ENCODE results near the gene MACROD2.
"Not testable (repeated sequence)": the region's sequence is repeated elsewhere in the genome, so short reads cannot be mapped to it uniquely, and the experiment has no call there.

Gene MACROD2

DNA sequence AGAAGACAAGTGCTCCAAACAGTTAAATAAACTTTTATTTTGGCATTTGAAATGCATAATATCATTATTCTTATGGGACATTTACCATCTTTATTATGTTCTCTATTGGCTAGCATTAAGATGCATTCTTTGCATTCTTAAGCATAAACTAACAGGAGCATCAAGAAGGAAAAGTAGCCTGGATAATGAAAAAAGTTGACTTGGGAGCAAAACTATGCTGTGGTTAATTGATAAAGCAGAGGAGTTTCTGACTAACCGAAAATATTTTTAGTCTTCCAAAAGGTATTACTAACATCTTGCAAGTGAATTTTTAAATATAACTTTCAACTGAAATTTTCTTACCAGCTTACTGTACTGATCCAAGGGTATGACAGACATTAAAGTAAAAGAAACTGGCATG lies 201.8 kb downstream of the MACROD2 start:
- no peak for FAIRE-seq

DNA sequence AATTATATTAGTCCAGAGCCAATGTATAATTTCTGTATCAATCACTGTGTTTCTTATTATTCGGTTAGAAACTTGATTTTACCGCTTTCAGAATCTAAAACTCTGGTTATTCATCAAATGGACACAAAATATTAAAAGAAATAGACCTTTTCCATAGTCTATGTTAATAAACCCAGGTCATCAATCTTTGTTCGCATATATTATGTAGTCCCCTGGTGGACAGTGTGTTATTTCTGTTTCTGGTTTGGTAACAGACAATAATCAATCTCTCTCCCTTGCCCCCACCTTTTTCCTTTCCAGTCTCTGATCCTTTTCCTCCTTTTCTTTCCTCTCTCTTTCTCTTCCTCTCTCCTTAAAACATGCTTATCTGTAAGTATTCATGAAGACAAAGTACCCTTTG lies 203.1 kb downstream of the MACROD2 start:
- no peak for FAIRE-seq

DNA sequence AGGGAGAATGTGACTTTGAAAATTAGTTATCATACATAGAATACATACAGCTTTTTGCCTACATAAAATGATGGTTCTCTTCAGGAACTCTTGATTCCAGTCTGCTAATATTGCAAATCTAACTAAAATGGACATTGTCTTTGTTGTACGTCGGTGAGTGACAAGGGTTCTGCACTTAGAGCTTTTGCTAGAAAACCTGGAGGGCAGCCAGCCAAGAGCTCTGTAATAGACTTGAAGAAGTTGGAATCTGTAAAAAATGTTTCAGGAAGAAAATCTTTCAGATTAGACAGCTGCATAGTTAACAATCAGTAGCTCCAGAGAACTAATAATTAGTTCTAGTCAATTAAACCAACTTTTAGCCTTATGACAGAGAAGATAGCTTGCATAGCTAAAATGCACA lies 203.8 kb downstream of the MACROD2 start:
- FAIRE-seq, result no peak

DNA sequence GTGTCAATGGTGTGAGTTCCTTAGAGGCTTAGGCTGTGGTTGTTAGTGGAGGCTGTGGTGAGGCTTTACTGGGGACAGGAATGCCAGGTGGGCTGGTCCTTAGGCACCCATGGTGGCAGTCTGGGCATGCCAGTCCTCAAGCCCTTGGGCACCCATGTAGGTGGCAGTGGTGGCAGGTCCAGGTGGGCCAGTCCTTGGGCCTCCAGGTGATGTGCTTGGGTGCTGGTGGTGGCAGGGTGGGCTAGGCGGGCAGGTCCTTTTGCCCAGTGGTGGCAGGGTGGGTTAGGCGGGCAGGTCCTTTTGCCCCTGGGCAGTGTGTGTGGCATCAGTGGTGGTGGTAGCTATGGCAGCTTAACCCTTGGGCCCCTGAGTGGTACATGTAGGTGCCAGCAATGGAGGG lies 208.3 kb downstream of the MACROD2 start:
- no peak for FAIRE-seq

DNA sequence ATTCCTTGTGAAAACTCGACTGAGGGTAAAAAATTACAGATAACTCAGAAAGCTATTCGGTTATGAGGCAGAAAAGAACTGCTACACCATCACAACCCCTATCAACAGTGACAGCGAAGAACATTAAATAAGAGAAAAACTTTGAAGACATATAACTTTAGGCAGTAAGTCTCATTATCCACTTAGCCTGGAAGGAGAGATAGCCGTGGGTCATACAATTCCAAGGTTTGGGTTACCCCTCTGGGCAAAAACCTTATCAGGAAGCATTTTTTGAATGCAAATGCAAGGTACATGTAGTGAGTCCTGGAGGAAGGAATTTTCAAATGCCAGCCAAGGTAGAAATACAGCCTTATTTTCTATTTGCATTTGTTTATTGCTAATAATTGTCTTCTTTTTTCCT lies 212.3 kb downstream of the MACROD2 start:
- FAIRE-seq, result no peak

GRCh38 chr20:14208956-14209355 lies 213.6 kb downstream of the MACROD2 start:
- FAIRE-seq, result no peak

DNA sequence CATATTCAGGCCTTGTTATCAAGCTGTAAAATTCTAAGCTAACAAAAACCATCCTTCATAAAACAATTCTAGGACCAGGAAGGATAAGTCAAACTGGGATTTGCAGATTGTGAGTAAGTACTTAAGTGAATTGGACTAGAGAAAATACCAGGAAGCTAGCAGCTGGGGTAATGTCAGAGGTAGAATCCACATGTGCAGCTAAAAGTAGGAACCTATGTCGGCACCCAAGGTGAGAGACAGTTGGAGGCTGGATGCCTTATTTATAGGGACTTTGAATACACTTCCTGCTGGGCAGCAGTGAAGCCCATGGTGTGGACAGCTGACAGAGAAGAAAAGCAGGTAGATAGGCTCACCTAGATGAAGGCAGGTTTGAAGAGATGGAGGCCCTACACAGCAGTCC lies 214.8 kb downstream of the MACROD2 start:
- no peak for FAIRE-seq

DNA sequence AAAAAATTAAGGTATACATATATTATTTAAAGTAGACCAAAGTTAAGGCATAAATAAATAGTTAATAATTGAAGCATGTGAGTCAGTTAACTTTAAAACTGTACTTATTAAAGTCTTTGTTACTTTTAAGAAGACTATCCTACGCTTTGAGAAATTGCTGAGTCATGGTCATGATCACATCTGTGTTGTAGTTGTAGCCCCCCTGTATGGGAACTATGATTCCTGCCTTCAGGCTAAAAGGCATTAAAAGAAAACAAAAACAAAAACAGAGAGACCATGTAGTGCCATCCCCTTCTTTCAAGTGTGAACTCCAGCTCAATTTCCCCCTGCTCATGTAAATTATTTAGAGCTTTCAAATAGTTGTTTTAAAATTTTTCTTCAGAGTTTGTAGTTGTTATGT lies 218.7 kb downstream of the MACROD2 start:
- FAIRE-seq, result no peak

DNA sequence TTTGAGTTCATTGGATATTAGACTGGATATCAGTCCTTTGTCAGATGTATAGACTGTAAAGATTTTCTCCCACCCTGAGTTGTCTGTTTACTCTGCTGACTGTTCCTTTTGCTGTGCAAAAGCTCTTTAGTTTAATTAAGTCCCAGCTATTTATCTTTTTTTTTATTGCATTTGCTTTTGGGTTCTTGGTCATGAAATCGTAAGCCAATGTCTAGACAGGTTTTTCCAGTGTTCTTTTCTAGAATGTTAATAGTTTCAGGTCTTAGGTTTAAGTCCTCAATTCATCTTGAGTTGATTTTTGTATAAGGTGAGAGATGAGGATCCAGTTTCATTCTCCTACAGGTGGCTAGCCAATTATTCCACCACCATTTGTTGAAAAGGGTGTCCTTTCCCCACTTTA lies 220.6 kb downstream of the MACROD2 start:
- not testable (repeated sequence) for FAIRE-seq

- no peak for FAIRE-seq
These were observed 224.6 kb downstream of the MACROD2 start for GRCh38 chr20:14219801-14220461.

DNA sequence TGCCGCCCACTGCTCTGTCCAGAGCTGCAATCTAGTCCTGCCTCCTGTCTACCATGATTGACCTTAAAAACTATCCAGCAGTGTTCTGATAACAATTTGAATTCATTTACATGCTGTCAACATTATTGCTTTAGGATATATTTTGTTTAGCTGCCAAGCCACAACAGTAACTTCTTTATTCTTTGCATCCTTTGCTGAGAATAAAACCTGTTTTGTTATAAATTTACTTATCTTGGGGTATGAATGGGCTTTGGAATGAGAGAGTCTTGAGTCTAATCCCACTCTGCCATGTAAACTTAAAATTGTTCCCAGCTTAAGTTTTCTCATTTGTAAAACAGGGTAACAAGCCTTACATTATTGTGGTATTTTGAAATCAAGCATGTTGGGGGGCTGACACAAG lies 225.7 kb downstream of the MACROD2 start:
- FAIRE-seq, result no peak

- FAIRE-seq, result no peak
These were observed 228.5 kb downstream of the MACROD2 start for GRCh38 chr20:14223806-14224205.

DNA sequence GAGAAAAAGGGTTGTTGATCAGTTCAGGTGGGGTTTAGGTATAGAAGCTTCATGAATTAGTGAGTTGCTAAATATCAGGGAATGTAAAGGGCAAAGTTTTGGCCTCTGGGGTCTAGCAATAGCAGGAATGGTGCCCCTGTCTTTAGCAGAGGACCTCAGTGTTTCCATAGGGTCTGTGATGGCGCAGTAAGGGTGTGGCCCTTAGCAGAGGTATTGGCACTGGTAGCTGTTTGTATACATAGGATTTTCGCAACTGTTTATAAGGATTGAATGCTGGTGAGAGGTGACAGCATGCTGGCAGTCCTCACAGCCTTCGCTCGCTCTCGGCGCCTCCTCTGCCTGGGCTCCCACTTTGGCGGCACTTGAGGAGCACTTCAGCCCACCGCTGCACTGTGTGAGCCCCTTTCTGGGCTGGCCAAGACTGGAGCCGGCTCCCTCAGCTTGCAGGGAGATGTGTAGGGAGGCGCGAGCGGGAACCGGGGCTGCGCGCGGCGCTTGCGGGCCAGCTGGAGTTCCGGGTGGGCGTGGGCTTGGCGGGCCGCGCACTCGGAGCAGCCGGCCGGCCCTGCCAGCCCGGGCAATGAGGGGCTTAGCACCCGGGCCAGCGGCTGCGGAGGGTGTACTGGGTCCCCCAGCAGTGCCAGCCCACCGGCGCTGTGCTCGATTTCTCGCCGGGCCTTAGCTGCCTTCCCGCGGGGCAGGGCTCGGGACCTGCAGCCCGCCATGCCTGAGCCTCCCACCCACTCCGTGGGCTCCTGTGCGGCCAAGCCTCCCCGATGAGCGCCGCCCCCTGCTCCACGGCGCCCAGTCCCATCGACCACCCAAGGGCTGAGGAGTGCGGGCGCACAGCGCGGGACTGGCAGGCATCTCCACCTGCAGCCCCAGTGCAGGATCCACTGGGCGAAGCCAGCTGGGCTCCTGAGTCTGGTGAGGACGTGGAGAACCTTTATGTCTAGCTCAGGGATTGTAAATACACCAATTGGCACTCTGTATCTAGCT lies 231.0 kb downstream of the MACROD2 start:
- not testable (repeated sequence) for FAIRE-seq

- FAIRE-seq, result no peak
These were observed 237.3 kb downstream of the MACROD2 start for GRCh38 chr20:14232650-14233049.

DNA sequence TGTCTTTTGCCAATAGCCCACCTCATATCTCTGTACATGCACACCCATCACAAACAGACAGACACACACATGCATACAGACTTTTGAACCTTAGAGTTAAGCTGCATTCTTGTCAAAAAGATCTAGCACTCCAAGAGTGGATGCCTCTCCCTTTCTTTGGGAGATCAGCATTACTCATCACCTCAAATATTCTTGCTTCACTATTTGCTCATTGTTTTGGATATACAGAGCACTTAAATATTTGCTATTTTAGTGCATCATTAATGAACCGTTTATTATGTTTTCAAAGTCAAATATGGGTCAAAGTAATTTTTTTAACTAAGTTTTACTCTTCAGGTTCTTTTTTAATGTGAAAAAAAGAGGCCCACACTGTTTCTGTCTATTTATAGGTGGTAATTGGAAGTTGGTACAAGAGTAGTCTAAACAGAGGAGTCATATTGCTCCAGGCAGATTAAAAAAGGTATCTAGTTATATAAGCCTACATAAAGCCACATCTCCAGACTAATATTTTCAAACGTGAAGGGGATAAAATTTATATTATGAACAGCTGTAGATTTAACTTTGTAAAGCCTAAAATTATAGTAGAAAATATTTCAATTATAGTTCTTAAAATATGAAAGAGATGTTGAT lies 239.5 kb downstream of the MACROD2 start:
- FAIRE-seq, result no peak

- no peak for FAIRE-seq
These were observed 240.0 kb downstream of the MACROD2 start for GRCh38 chr20:14235355-14235754.

DNA sequence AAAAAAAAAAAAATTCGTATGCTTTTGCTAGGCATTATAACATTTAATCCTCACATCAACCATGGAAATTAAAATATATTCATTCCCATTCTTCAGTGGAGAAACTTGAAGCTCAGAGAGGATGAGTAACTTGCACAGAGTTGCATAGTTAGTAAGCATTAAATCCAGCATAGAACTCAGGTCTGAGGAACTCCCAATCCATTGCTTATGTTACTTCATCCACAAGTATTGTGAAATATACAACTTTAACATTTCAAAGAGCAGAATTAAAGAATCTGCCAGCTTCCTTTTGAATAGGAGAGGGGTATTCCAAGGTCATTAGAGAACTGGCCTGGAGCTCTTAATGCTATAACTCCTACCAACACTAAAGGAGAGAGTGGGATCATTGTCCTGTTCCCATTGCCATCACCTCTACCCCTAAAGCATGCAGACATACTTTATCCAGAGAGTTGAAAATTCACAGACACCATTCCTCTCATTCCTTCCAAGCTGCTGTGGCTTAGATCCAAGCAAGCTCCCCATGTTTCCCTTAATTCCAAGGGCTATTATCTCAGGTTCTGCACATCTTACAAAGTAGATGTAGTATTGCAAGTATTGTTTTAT lies 250.2 kb downstream of the MACROD2 start:
- FAIRE-seq, result no peak

DNA sequence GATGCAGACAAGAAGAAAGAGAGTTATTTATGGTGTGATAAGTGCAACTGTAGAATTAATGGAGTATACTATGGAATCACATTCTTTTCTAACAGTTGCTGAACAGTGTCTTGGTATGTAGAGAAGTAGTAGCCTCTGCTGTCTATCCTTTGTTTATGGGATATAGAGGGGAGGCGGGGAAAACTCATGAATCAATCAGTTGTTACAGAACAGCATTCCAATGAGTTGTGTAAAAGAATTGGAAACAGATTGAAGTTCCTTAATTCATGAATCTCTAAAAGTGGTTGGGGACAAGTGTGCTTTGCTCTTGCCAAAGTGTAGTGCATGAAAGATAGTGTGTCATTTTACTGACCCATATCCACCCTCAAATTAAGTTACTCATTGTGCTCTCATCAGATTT lies 264.4 kb downstream of the MACROD2 start:
- no peak for FAIRE-seq

- no peak for FAIRE-seq
These were observed 265.1 kb downstream of the MACROD2 start for GRCh38 chr20:14260367-14260766.

DNA sequence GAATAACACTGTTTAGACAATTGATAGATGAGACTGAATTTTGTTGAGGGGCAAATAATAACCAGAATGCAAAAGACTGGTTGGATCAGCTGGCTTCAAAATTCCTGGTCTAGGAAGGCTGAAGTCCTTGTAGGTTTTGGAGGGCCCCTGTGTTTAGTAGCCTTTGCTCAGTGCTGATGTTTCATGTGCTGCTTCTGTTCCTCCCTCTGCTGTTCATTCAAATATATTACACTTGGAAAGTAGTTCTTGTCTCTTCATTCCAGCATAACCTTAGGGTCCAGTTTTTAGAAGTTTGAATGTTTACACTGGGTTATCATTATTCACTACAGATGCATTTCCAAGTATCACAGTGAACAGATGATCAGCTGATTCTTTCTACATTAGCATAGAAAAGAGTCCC lies 269.6 kb downstream of the MACROD2 start:
- FAIRE-seq, result no peak

DNA sequence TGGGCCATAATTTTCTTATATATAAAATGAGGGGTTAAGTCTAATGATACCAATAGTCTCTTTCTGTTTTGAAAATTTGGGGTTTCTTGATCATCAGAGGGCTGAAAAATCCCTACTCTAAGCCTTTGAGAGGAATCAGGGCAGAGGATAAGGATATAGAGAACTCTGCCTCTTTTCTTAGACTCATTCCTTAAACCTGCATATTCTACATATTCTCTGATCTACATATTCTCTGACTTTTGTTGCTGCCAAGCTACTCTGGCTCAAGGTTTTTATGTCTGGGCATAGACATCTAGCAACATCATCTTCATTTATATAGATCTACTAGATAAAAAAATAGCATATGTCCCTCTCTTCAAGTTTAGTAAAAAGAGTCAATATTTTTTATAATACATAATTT lies 270.9 kb downstream of the MACROD2 start:
- no peak for FAIRE-seq

- FAIRE-seq, result not testable (repeated sequence)
These were observed 275.4 kb downstream of the MACROD2 start for GRCh38 chr20:14270751-14271150.

DNA sequence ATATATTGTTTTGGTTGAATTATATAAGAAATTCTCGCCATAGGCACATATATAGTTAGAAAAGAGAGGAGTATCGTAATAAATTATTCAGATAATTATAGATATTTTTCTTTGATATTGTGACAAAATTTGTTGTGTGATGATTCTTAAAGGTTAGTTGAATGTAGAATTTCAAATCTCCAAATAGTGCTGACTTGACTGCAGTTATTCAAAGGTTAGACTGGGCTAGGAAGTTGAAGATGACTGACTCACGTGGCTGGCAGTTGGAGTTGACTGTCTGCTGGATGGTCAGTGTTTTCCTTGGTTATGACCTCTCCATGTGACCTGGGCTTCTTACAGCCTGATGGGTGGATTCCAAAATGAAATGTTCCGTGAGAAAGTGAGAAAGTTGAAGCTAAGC lies 286.8 kb downstream of the MACROD2 start:
- no peak for FAIRE-seq

Measured in TTC549 (cell line).